ENCODE data around the gene FAAP20.

GRCh38 chr1:2181271-2181670 is 13.3 kb downstream of the FAAP20 start:
- TF ChIP-seq CTCF (IDR thresholded peaks at IDR 0.05; ENCODE audit: borderline replicate concordance, extremely low read depth, low read length, poor library complexity, severe bottlenecking) (no peak), EZH2 (IDR thresholded peaks at IDR 0.05; ENCODE audit: borderline replicate concordance, low read depth, low read length, severe bottlenecking) (no peak)

Measured in DND-41 (cell line).